ENCODE measurements around the gene NEUROG3.

- no peak for TF ChIP-seq EZH2 (IDR thresholded peaks at IDR 0.05; ENCODE audit: insufficient read depth, poor library complexity, severe bottlenecking)
- no peak for TF ChIP-seq EZH2phosphoT487 (IDR thresholded peaks at IDR 0.05; ENCODE audit: insufficient read depth, low read depth)
These were observed 34.8 kb downstream of the NEUROG3 start for GRCh38 chr10:69538461-69538860.

Data from GM23248 (cell line).